GM12878 (cell line): ENCODE measurements around the gene POU4F3. TPM values are rescaled to one million over a fixed set of nuclear protein-coding genes. Genes with fewer than 3 reads are reported as not detected.

ENCODE experiments used
- ATAC-seq: fragments of 200-7000 bp; cut with Tn5 transposase; 3 replicates; pipeline ENCODE4 v1.9.1; 2020; ENCODE audit warnings: mild to moderate bottlenecking, moderate library complexity
- BruUV-seq: library from RNA; stranded (reverse); fragments of 400-500 nt; replicated peaks from 2 replicates; lab custom pipeline; 2021; lab: Mats Ljungman, UMichigan
- CTCF ChIA-PET: fragments of 300-600 bp; sonication (Branson Sonifier 250); formaldehyde crosslinking; extraction: SDS; loops from one replicate; lab custom pipeline; 2021; ENCODE audit warnings: inconsistent platforms; lab: Yijun Ruan, JAX
- POLR2A ChIA-PET: fragments of 350-600 bp; formaldehyde crosslinking; extraction: SDS; loops from one replicate; lab custom pipeline; 2021; ENCODE audit warnings: inconsistent platforms; lab: Charles Lee
- RAD21 ChIA-PET: fragments of 300-600 bp; sonication (Branson Sonifier 250); formaldehyde crosslinking; loops from one replicate; lab custom pipeline; 2023; ENCODE audit warnings: antibody characterized with exemption; ENCODE audit not compliant: unreplicated experiment; lab: Charles Lee
- SMC1A ChIA-PET: fragments of 300-600 bp; sonication (Branson Sonifier 250); formaldehyde crosslinking; loops from one replicate; lab custom pipeline; 2023; ENCODE audit not compliant: unreplicated experiment, uncharacterized antibody; lab: Charles Lee
- DNase-seq: peaks from one replicate; pipeline ENCODE4 v3.0.0-alpha.2; 2011; ENCODE audit warnings: low read depth, low spot score
- FAIRE-seq: peaks from 3 replicates; lab custom pipeline; 2011; peaks lifted over from hg19 to GRCh38; lab: Jason Lieb, UNC
- H2AFZ ChIP-seq: 2 replicates; pipeline ENCODE4 v1.6.0; 2011; ENCODE audit warnings: low read depth, low read length, control low read depth; ENCODE audit not compliant: control insufficient read depth
- H3K27ac ChIP-seq: 2 replicates; pipeline ENCODE4 v1.5.1; 2011; ENCODE audit warnings: control low read depth; ENCODE audit not compliant: control insufficient read depth, insufficient read depth
- H3K27me3 ChIP-seq, 2 experiments: replicated peaks in 1 of 2; 2 replicates each; pipeline versions ENCODE4 v1.6.0 to v1.6.1; 2011; ENCODE audit warnings: low read length in 1 of 2; ENCODE audit not compliant: control insufficient read depth in 2 of 2, insufficient read depth in 2 of 2
- H3K36me3 ChIP-seq, 2 experiments: 2 replicates each; pipeline ENCODE4 v1.5.1; 2011; ENCODE audit warnings: low read length in 1 of 2; ENCODE audit not compliant: control insufficient read depth in 2 of 2, insufficient read depth in 2 of 2
- H3K4me1 ChIP-seq: 2 replicates; pipeline ENCODE4 v1.6.1; 2011; ENCODE audit warnings: mild to moderate bottlenecking, low read length, moderate library complexity, mixed read lengths; ENCODE audit not compliant: control insufficient read depth, insufficient read depth
- H3K4me2 ChIP-seq: 2 replicates; pipeline ENCODE4 v1.6.0; 2011; ENCODE audit warnings: control low read depth; ENCODE audit not compliant: control insufficient read depth, insufficient read depth
- H3K4me3 ChIP-seq: fragments of 200-600 bp; sonication (generic); 2 replicates; pipeline ENCODE4 v1.5.1; 2016
- H3K79me2 ChIP-seq: 2 replicates; pipeline ENCODE4 v1.6.0; 2011; ENCODE audit warnings: low read length; ENCODE audit not compliant: control insufficient read depth, insufficient read depth
- H3K9ac ChIP-seq: 2 replicates; pipeline ENCODE4 v1.8.0; 2011; ENCODE audit warnings: low read length, control low read depth, mixed read lengths; ENCODE audit not compliant: control insufficient read depth, insufficient read depth
- H3K9me3 ChIP-seq: replicated peaks from 3 replicates; pipeline ENCODE4 v1.5.1; 2011; ENCODE audit warnings: mild to moderate bottlenecking, low read length; ENCODE audit not compliant: control insufficient read depth, insufficient read depth
- H4K20me1 ChIP-seq: 2 replicates; pipeline ENCODE4 v1.6.0; 2011; ENCODE audit not compliant: control insufficient read depth, insufficient read depth
- EGR1 ChIP-seq, 2 experiments: IDR thresholded peaks; 1 replicate in 1 of 2; 2 replicates in 1 of 2; pipeline ENCODE4 v1.6.1; 2011 to 2012; ENCODE audit warnings: low read depth in 2 of 2, low read length in 2 of 2, borderline replicate concordance in 1 of 2, mild to moderate bottlenecking in 1 of 2, moderate library complexity in 1 of 2
- GABPA ChIP-seq: IDR thresholded peaks from 2 replicates; pipeline ENCODE4 v1.6.1; 2014; ENCODE audit warnings: antibody characterized with exemption, low read depth, mild to moderate bottlenecking, inconsistent platforms
- GATAD2B ChIP-seq: fragments of 450-650 bp; conservative IDR thresholded peaks from 2 replicates; pipeline ENCODE4 v1.6.1; 2017; ENCODE audit warnings: low read depth, mild to moderate bottlenecking, moderate library complexity
- JUND ChIP-seq: IDR thresholded peaks from 2 replicates; pipeline ENCODE4 v1.6.1; 2012; ENCODE audit warnings: low read depth, mild to moderate bottlenecking, low read length, improper control_type of control experiment, moderate library complexity
- MAX ChIP-seq: IDR thresholded peaks from 2 replicates; pipeline ENCODE4 v1.6.1; 2012; ENCODE audit warnings: low read depth, low read length, improper control_type of control experiment
- MLLT1 ChIP-seq: fragments of 450-650 bp; IDR thresholded peaks from 2 replicates; pipeline ENCODE4 v1.6.1; 2016; ENCODE audit warnings: mild to moderate bottlenecking
- NBN ChIP-seq: fragments of 450-650 bp; IDR thresholded peaks from 2 replicates; pipeline ENCODE4 v1.6.1; 2016
- NR2C2 ChIP-seq: IDR thresholded peaks from 2 replicates; pipeline ENCODE4 v1.6.1; 2011; ENCODE audit warnings: borderline replicate concordance, low read depth; ENCODE audit not compliant: control insufficient read depth, insufficient read length
- NR2F1 ChIP-seq: fragments of 450-650 bp; conservative IDR thresholded peaks from 2 replicates; pipeline ENCODE4 v1.6.1; 2017; ENCODE audit warnings: mild to moderate bottlenecking
- PAX8 ChIP-seq: fragments of 450-650 bp; IDR thresholded peaks from 2 replicates; pipeline ENCODE4 v1.6.1; 2017; ENCODE audit warnings: mild to moderate bottlenecking, moderate library complexity
- RAD21 ChIP-seq: IDR thresholded peaks from 2 replicates; pipeline ENCODE4 v1.6.1; 2011; ENCODE audit warnings: mild to moderate bottlenecking, low read depth, low read length, moderate library complexity; ENCODE audit not compliant: insufficient read depth
- TAF1 ChIP-seq: IDR thresholded peaks from 2 replicates; pipeline ENCODE4 v1.6.1; 2011; ENCODE audit warnings: mild to moderate bottlenecking, low read depth, low read length, borderline replicate concordance
- TCF7 ChIP-seq: IDR thresholded peaks from 2 replicates; pipeline ENCODE4 v1.6.1; 2014; ENCODE audit warnings: antibody characterized with exemption, borderline replicate concordance
- ZNF207 ChIP-seq: fragments of 450-650 bp; IDR thresholded peaks from 2 replicates; pipeline ENCODE4 v1.6.1; 2014; ENCODE audit warnings: antibody characterized with exemption, mild to moderate bottlenecking, borderline replicate concordance
- ZZZ3 ChIP-seq: IDR thresholded peaks from 2 replicates; pipeline ENCODE4 v1.6.1; 2011; ENCODE audit warnings: low read depth; ENCODE audit not compliant: control insufficient read depth, insufficient read length
- WGBS: methylation state at CpG from one replicate; pipeline ENCODE4 v1.1.6; 2016; ENCODE audit warnings: low lambda C conversion rate; ENCODE audit not compliant: insufficient replicate concordance, insufficient coverage; ENCODE audit errors: missing lambda C conversion rate; 5-methylcytosine and 5-hydroxymethylcytosine counted together
- in situ Hi-C: fragments of 300-500 bp; cut with MboI; formaldehyde crosslinking; loops from 9 replicates; pipeline ENCODE4 v1.14.3; 2018; ENCODE audit warnings: mixed read lengths
- intact Hi-C: fragments of 100-400 bp; cut with micrococcal nuclease; formaldehyde crosslinking; loops from one replicate; pipeline ENCODE4 v1.14.2; 2022; ENCODE audit not compliant: unreplicated experiment
- polyA plus RNA-seq, 11 experiments: library from polyadenylated mRNA; depleted of rRNA in 4 of 11; unstranded in 6 of 11; stranded (reverse) in 5 of 11; fragments of >200 nt; fragmentation: Nextera tagmentation in 4 of 11; fragmentation: Illumina TruSeq in 1 of 11; extraction: Ambion mirVana in 4 of 11; extraction: Trizol in 1 of 11; gene quantifications; 1 replicate in 1 of 11; 2 replicates in 10 of 11; pipeline versions ENCODE4 v1.2.1 to v1.2.3, GENCODE V29; 2011 to 2016; ENCODE audit warnings: inconsistent platforms in 2 of 11, missing spikeins in 2 of 11, low read depth in 1 of 11
- total RNA-seq, 4 experiments: library from RNA; depleted of rRNA in 3 of 4; stranded (reverse); fragments of >200 nt in 3 of 4; fragmentation: Illumina TruSeq in 1 of 4; extraction: Trizol in 1 of 4; gene quantifications; 2 replicates each; pipeline versions ENCODE4 v1.2.1 to v1.2.3, GENCODE V29; 2013 to 2021

POU4F3 gene
- total and polyA plus RNA-seq, 10 of the 15 experiments (the other 5 are each of a cell fraction or from before 2014, with no cell fraction given) = 0.03 to 0.19 (median 0.08) TPM; not detected in 5

- intact Hi-C loops = no loop called here
- Histone ChIP-seq H3K9me3 (no peaks in the 10 kb centered on the region), H3K4me3 (no peak overlapping the region), H3K27ac (no peak overlapping the region), H3K9ac (no peak overlapping the region), H3K79me2 (no peaks in the 10 kb centered on the region), H3K4me1 (no peaks in the 10 kb centered on the region), H2AFZ (no peak overlapping the region), H3K36me3 (no peaks in the 10 kb centered on the region), H3K27me3 (peaks cover 4 to 11% of the 10 kb centered on the region in 2 experiments; a peak in 2 of 4 replicates), H4K20me1 (no peaks in the 10 kb centered on the region), H3K4me2 (no peak overlapping the region)
- WGBS = 15% methylated on average over 24 of the region's 24 CpGs
- ChIA-PET CTCF (no interaction called here), RAD21 (no interaction called here), POLR2A (no interaction called here), SMC1A (no interaction called here)
- BruUV-seq = no TSS peak
- ATAC-seq (no peak), FAIRE-seq (no peak), DNase-seq (no peak)
- in situ Hi-C loops = no loop called here
- no peak for TF ChIP-seq RAD21
- no peak for TF ChIP-seq GABPA
- TF ChIP-seq EGR1 (IDR thresholded peaks at IDR 0.05; ENCODE audit: borderline replicate concordance in 1 of 2, low read depth in 2 of 2, low read length in 2 of 2) = no peak
- no peak for TF ChIP-seq PAX8
- no peak for TF ChIP-seq ZNF207
- TF ChIP-seq NR2F1 = no peak
- no peak for TF ChIP-seq JUND
- no peak for TF ChIP-seq GATAD2B
- TF ChIP-seq TCF7 = no peak
- TF ChIP-seq NBN = no peak
- TF ChIP-seq MAX = no peak
- no peak for TF ChIP-seq NR2C2
- no peak for TF ChIP-seq ZZZ3
- TF ChIP-seq MLLT1 = no peak
- no peak for TF ChIP-seq TAF1
Measured at GRCh38 chr5:146334074-146334533, 4.5 kb upstream of the POU4F3 start.
